Skeletal muscle tissue (tissue), 4 donors: Measurements from ENCODE around the gene RGS9BP. TPM values are rescaled to one million over a fixed set of nuclear protein-coding genes. Genes with fewer than 3 reads are reported as not detected.
A peak's percentile ranks its signal among the peaks of the same experiment; 100 is the strongest.

Source experiments
- H3K27ac ChIP-seq: one replicate; pipeline ENCODE4 v1.7.0; 2013; ENCODE audit warnings: mild to moderate bottlenecking, low read depth, low read length, inconsistent platforms
- H3K27me3 ChIP-seq, 3 donors: one replicate each; pipeline ENCODE4 v1.7.0; 2013; ENCODE audit warnings: low read length in 3 of 3; ENCODE audit not compliant: control insufficient read depth in 3 of 3, insufficient read depth in 3 of 3
- H3K36me3 ChIP-seq, 3 donors: one replicate each; pipeline ENCODE4 v1.7.0; 2013; ENCODE audit warnings: low read length in 3 of 3; ENCODE audit not compliant: control insufficient read depth in 3 of 3, insufficient read depth in 3 of 3
- H3K4me1 ChIP-seq, 3 donors: one replicate each; pipeline ENCODE4 v1.7.0; 2013; ENCODE audit warnings: low read length in 3 of 3, mild to moderate bottlenecking in 3 of 3; ENCODE audit not compliant: control insufficient read depth in 3 of 3, insufficient read depth in 3 of 3
- H3K4me3 ChIP-seq, 3 donors: one replicate each; pipeline ENCODE4 v1.7.0; 2013; ENCODE audit warnings: low read length in 3 of 3
- H3K9ac ChIP-seq, 3 donors: one replicate each; pipeline ENCODE4 v1.7.0; 2013; ENCODE audit warnings: low read length in 3 of 3, mild to moderate bottlenecking in 3 of 3, moderate library complexity in 2 of 3, low read depth in 1 of 3
- H3K9me3 ChIP-seq, 3 donors: one replicate each; pipeline ENCODE4 v1.7.0; 2013; ENCODE audit warnings: low read length in 3 of 3; ENCODE audit not compliant: control insufficient read depth in 3 of 3
- total RNA-seq: library from RNA; depleted of rRNA; stranded (reverse); fragments of >200 nt; gene quantifications from one replicate; pipeline ENCODE4 v1.2.3, GENCODE V29; 2014
- donor health status: Osteomylitis.

The RGS9BP gene
- total RNA-seq, result 0.52 TPM

- Histone ChIP-seq H3K4me1 (peaks cover 32 to 54% (median 40%) of the 10 kb centered on the region in 3 donors), H3K27me3 (peaks cover 0 to 15% (median 10%) of the 10 kb centered on the region in 3 donors), H3K9me3 (no peaks in the 10 kb centered on the region), H3K4me3 (peak within 1 kb of the TSS; percentile 85 to 97 (median 93)), H3K36me3 (peaks cover 0 to 7% (median 0%) of the 10 kb centered on the region in 3 donors), H3K9ac (peak within 1 kb of the TSS; percentile 76 to 83 (median 78)), H3K27ac (peak within 1 kb of the TSS; percentile 93)
These were observed at the start of gene RGS9BP for GRCh38 chr19:32675720-32676185. Gene RGS9BP, plus strand, starts transcription at chr19:32675848. Its CDS starts 416 bp downstream, at chr19:32676264.

- H3K36me3 ChIP-seq, result peaks cover 51 to 67% (median 67%) of the 10 kb centered on the region in 3 donors
- no peak overlapping the region for H3K4me3 ChIP-seq
- H3K27me3 ChIP-seq, result no peaks in the 10 kb centered on the region
- no peaks in the 10 kb centered on the region for H3K9me3 ChIP-seq
- H3K4me1 ChIP-seq, result no peaks in the 10 kb centered on the region
- no peak overlapping the region for H3K9ac ChIP-seq
- no peak overlapping the region for H3K27ac ChIP-seq
These were observed 48.7 kb upstream of the RGS9BP start for GRCh38 chr19:32626969-32627368.

- no peaks in the 10 kb centered on the region for H3K9me3 ChIP-seq
- no peak overlapping the region for H3K9ac ChIP-seq
- H3K4me1 ChIP-seq, result no peaks in the 10 kb centered on the region
- H3K27me3 ChIP-seq, result no peaks in the 10 kb centered on the region
- no peak overlapping the region for H3K27ac ChIP-seq
- no peak overlapping the region for H3K4me3 ChIP-seq
- peaks cover 46 to 62% (median 59%) of the 10 kb centered on the region in 3 donors for H3K36me3 ChIP-seq
These were observed 47.9 kb upstream of the RGS9BP start for GRCh38 chr19:32627714-32628270.

- Histone ChIP-seq H3K27me3 (no peaks in the 10 kb centered on the region), H3K4me3 (no peak overlapping the region), H3K9ac (no peak overlapping the region), H3K36me3 (peaks cover 36 to 57% (median 52%) of the 10 kb centered on the region in 3 donors), H3K9me3 (no peaks in the 10 kb centered on the region), H3K4me1 (no peaks in the 10 kb centered on the region), H3K27ac (no peak overlapping the region)
These were observed 45.3 kb upstream of the RGS9BP start for GRCh38 chr19:32630338-32630737.

GRCh38 chr19:32631381-32631780 is 44.3 kb upstream of the RGS9BP start:
- H3K27me3 ChIP-seq, result no peaks in the 10 kb centered on the region
- H3K27ac ChIP-seq, result no peak overlapping the region
- no peak overlapping the region for H3K4me3 ChIP-seq
- no peak overlapping the region for H3K9ac ChIP-seq
- peaks cover 41 to 60% (median 53%) of the 10 kb centered on the region in 3 donors for H3K36me3 ChIP-seq
- no peaks in the 10 kb centered on the region for H3K4me1 ChIP-seq
- H3K9me3 ChIP-seq, result no peaks in the 10 kb centered on the region

GRCh38 chr19:32637480-32637879 is 38.2 kb upstream of the RGS9BP start:
- H3K9ac ChIP-seq, result no peak overlapping the region
- H3K27me3 ChIP-seq, result no peaks in the 10 kb centered on the region
- no peak overlapping the region for H3K4me3 ChIP-seq
- H3K27ac ChIP-seq, result no peak overlapping the region
- peaks cover 46 to 68% (median 56%) of the 10 kb centered on the region in 3 donors for H3K36me3 ChIP-seq
- H3K9me3 ChIP-seq, result no peaks in the 10 kb centered on the region
- no peaks in the 10 kb centered on the region for H3K4me1 ChIP-seq

GRCh38 chr19:32638625-32639024 is 37.0 kb upstream of the RGS9BP start:
- no peaks in the 10 kb centered on the region for H3K27me3 ChIP-seq
- H3K9me3 ChIP-seq, result no peaks in the 10 kb centered on the region
- peaks cover 53 to 79% (median 59%) of the 10 kb centered on the region in 3 donors for H3K36me3 ChIP-seq
- H3K4me3 ChIP-seq, result no peak overlapping the region
- H3K27ac ChIP-seq, result no peak overlapping the region
- no peak overlapping the region for H3K9ac ChIP-seq
- H3K4me1 ChIP-seq, result no peaks in the 10 kb centered on the region

GRCh38 chr19:32642771-32643170 is 32.9 kb upstream of the RGS9BP start:
- Histone ChIP-seq H3K9me3 (no peaks in the 10 kb centered on the region), H3K4me1 (no peaks in the 10 kb centered on the region), H3K4me3 (no peak overlapping the region), H3K36me3 (peaks cover 53 to 77% (median 66%) of the 10 kb centered on the region in 3 donors), H3K27me3 (no peaks in the 10 kb centered on the region), H3K9ac (no peak overlapping the region), H3K27ac (no peak overlapping the region)

GRCh38 chr19:32646556-32646955 is 29.1 kb upstream of the RGS9BP start:
- H3K4me3 ChIP-seq, result no peak overlapping the region
- peaks cover 32 to 52% (median 46%) of the 10 kb centered on the region in 3 donors for H3K36me3 ChIP-seq
- no peaks in the 10 kb centered on the region for H3K27me3 ChIP-seq
- H3K27ac ChIP-seq, result no peak overlapping the region
- no peaks in the 10 kb centered on the region for H3K9me3 ChIP-seq
- H3K4me1 ChIP-seq, result peaks cover 11% of the 10 kb centered on the region in 3 donors
- no peak overlapping the region for H3K9ac ChIP-seq

- Histone ChIP-seq H3K4me1 (peaks cover 11 to 16% (median 15%) of the 10 kb centered on the region in 3 donors), H3K9me3 (no peaks in the 10 kb centered on the region), H3K27ac (no peak overlapping the region), H3K9ac (peak overlapping the region in 1 of 3 donors; percentile 25), H3K36me3 (peaks cover 32 to 44% (median 39%) of the 10 kb centered on the region in 3 donors), H3K4me3 (no peak overlapping the region), H3K27me3 (no peaks in the 10 kb centered on the region)
These were observed 28.3 kb upstream of the RGS9BP start for GRCh38 chr19:32647361-32647760.
